ENCODE data around the gene AQP4. TPM values are rescaled to one million over a fixed set of nuclear protein-coding genes. Genes with fewer than 3 reads are reported as not detected.

Gene AQP4
- total RNA-seq, 2 experiments from 2014 or later, result not detected

- H2AFZ ChIP-seq (ENCODE audit: low read length), result no peak overlapping the region
- H3K9me3 ChIP-seq (ENCODE audit: low read length), result no peaks in the 10 kb centered on the region
- H3K9me2 ChIP-seq (ENCODE audit: insufficient read depth, low read length), result no peaks in the 10 kb centered on the region
- no peaks in the 10 kb centered on the region for H3K36me3 ChIP-seq (ENCODE audit: insufficient read depth, low read length)
- no peak overlapping the region for H3K4me2 ChIP-seq (ENCODE audit: low read length)
- H3K79me2 ChIP-seq (ENCODE audit: insufficient read depth, low read depth, low read length), result no peaks in the 10 kb centered on the region
- no peak overlapping the region for H3K4me3 ChIP-seq (ENCODE audit: low read depth, low read length, poor library complexity, severe bottlenecking)
- no peak overlapping the region for H3K27ac ChIP-seq (ENCODE audit: low read depth, low read length, poor library complexity, severe bottlenecking)
- no peaks in the 10 kb centered on the region for H3K4me1 ChIP-seq (ENCODE audit: insufficient read depth, low read length, poor library complexity, severe bottlenecking)
- ChIA-PET POLR2A (interaction anchor here (0.6 kb wide), 1 partner anchor 251 kb away, joined by 3 read pairs; no protein-coding TSS in a partner anchor), CTCF (ENCODE audit: unreplicated experiment) (no interaction called here)
- intact Hi-C loops (cut with micrococcal nuclease; ENCODE audit: unreplicated experiment), result no loop called here
- no TSS peak for BruUV-seq (replicated peaks)
- no peaks in the 10 kb centered on the region for H4K20me1 ChIP-seq (ENCODE audit: insufficient read depth, low read length)
- DNase-seq (ENCODE audit: low spot score), result no peak
- TF ChIP-seq EZH2phosphoT487 (IDR thresholded peaks at IDR 0.05; ENCODE audit: borderline replicate concordance, low read depth, low read length), result no peak
- TF ChIP-seq, protein P1, sequence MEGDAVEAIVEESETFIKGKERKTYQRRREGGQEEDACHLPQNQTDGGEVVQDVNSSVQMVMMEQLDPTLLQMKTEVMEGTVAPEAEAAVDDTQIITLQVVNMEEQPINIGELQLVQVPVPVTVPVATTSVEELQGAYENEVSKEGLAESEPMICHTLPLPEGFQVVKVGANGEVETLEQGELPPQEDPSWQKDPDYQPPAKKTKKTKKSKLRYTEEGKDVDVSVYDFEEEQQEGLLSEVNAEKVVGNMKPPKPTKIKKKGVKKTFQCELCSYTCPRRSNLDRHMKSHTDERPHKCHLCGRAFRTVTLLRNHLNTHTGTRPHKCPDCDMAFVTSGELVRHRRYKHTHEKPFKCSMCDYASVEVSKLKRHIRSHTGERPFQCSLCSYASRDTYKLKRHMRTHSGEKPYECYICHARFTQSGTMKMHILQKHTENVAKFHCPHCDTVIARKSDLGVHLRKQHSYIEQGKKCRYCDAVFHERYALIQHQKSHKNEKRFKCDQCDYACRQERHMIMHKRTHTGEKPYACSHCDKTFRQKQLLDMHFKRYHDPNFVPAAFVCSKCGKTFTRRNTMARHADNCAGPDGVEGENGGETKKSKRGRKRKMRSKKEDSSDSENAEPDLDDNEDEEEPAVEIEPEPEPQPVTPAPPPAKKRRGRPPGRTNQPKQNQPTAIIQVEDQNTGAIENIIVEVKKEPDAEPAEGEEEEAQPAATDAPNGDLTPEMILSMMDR (conservative IDR thresholded peaks at IDR 0.05; ENCODE audit: low read length), result no peak
Observed at GRCh38 chr18:26894426-26894825, 28.9 kb upstream of the AQP4 start.

DNA sequence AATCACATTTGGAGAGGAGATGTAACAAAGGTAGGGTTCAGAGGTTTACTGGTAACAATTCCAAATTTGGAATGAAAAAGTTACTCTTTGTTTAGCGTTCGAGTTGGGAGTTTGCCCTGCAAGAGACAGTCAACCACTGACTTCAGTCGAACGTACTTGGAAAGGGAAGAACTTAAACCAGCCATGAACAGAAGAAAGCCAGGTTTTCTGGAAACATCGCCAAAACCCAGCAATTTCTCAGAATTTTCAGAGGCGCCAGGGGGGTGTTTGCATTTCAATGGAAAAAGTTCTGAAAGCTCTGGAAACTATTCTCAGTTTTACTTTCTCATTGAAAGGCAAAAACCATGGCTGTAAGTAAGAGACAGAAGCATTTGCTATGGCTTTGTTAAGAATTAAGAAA is 28.5 kb upstream of the AQP4 start:
- DNase-seq (ENCODE audit: low spot score), result no peak
- no peaks in the 10 kb centered on the region for H3K79me2 ChIP-seq (ENCODE audit: insufficient read depth, low read depth, low read length)
- POLR2A ChIA-PET, result interaction anchor here (0.6 kb wide), 1 partner anchor 251 kb away, joined by 3 read pairs; no protein-coding TSS in a partner anchor
- no peak overlapping the region for H3K4me2 ChIP-seq (ENCODE audit: low read length)
- intact Hi-C loops (cut with micrococcal nuclease; ENCODE audit: unreplicated experiment), result no loop called here
- H3K4me1 ChIP-seq (ENCODE audit: insufficient read depth, low read length, poor library complexity, severe bottlenecking), result no peaks in the 10 kb centered on the region
- no peak overlapping the region for H3K27ac ChIP-seq (ENCODE audit: low read depth, low read length, poor library complexity, severe bottlenecking)
- no peaks in the 10 kb centered on the region for H3K36me3 ChIP-seq (ENCODE audit: insufficient read depth, low read length)
- H3K4me3 ChIP-seq (ENCODE audit: low read depth, low read length, poor library complexity, severe bottlenecking), result no peak overlapping the region
- BruUV-seq (replicated peaks), result no TSS peak
- H3K9me2 ChIP-seq (ENCODE audit: insufficient read depth, low read length), result no peaks in the 10 kb centered on the region
- H4K20me1 ChIP-seq (ENCODE audit: insufficient read depth, low read length), result no peaks in the 10 kb centered on the region
- H3K9me3 ChIP-seq (ENCODE audit: low read length), result no peaks in the 10 kb centered on the region
- CTCF ChIA-PET (ENCODE audit: unreplicated experiment), result no interaction called here
- no peak overlapping the region for H2AFZ ChIP-seq (ENCODE audit: low read length)
- no peak for TF ChIP-seq EZH2phosphoT487 (IDR thresholded peaks at IDR 0.05; ENCODE audit: borderline replicate concordance, low read depth, low read length)
- TF ChIP-seq, protein P1 (conservative IDR thresholded peaks at IDR 0.05; ENCODE audit: low read length), result no peak

GRCh38 chr18:26888259-26888658 is 22.8 kb upstream of the AQP4 start:
- intact Hi-C loops (cut with micrococcal nuclease; ENCODE audit: unreplicated experiment), result no loop called here
- Histone ChIP-seq H3K9me3 (ENCODE audit: low read length) (no peaks in the 10 kb centered on the region), H3K4me2 (ENCODE audit: low read length) (no peak overlapping the region), H3K4me1 (ENCODE audit: insufficient read depth, low read length, poor library complexity, severe bottlenecking) (no peaks in the 10 kb centered on the region), H3K79me2 (ENCODE audit: insufficient read depth, low read depth, low read length) (no peaks in the 10 kb centered on the region), H3K4me3 (ENCODE audit: low read depth, low read length, poor library complexity, severe bottlenecking) (no peak overlapping the region), H3K27ac (ENCODE audit: low read depth, low read length, poor library complexity, severe bottlenecking) (no peak overlapping the region), H4K20me1 (ENCODE audit: insufficient read depth, low read length) (no peaks in the 10 kb centered on the region), H3K36me3 (ENCODE audit: insufficient read depth, low read length) (no peaks in the 10 kb centered on the region), H3K9me2 (ENCODE audit: insufficient read depth, low read length) (no peaks in the 10 kb centered on the region), H2AFZ (ENCODE audit: low read length) (no peak overlapping the region)
- no peak for DNase-seq (ENCODE audit: low spot score)
- no TSS peak for BruUV-seq (replicated peaks)
- no peak for TF ChIP-seq EZH2phosphoT487 (IDR thresholded peaks at IDR 0.05; ENCODE audit: borderline replicate concordance, low read depth, low read length)
- TF ChIP-seq, protein P1 (conservative IDR thresholded peaks at IDR 0.05; ENCODE audit: low read length), result no peak
- POLR2A ChIA-PET, result no interaction called here
- CTCF ChIA-PET (ENCODE audit: unreplicated experiment), result no interaction called here

Data from OCI-LY7 (cell line).